ENCODE measurements around the gene NWD2.

NWD2 gene

GRCh38 chr4:37326852-37327251 is 82.3 kb downstream of the NWD2 start:
- H3K27ac ChIP-seq, result no peak overlapping the region
- TF ChIP-seq CTCF (conservative IDR thresholded peaks at IDR 0.05), result no peak

- no peak for TF ChIP-seq CTCF (conservative IDR thresholded peaks at IDR 0.05)
- peak overlapping the region; percentile 65 for H3K27ac ChIP-seq
Observed at GRCh38 chr4:37338972-37339371, 94.4 kb downstream of the NWD2 start.

GRCh38 chr4:37358748-37359147 is 114.2 kb downstream of the NWD2 start:
- H3K27ac ChIP-seq, result no peak overlapping the region
- TF ChIP-seq CTCF (conservative IDR thresholded peaks at IDR 0.05), result no peak

GRCh38 chr4:37359261-37359660 is 114.7 kb downstream of the NWD2 start:
- no peak overlapping the region for H3K27ac ChIP-seq
- no peak for TF ChIP-seq CTCF (conservative IDR thresholded peaks at IDR 0.05)

- no peak for TF ChIP-seq CTCF (conservative IDR thresholded peaks at IDR 0.05)
- H3K27ac ChIP-seq, result no peak overlapping the region
Observed at GRCh38 chr4:37365888-37366287, 121.3 kb downstream of the NWD2 start.

GRCh38 chr4:37367901-37368300 is 123.4 kb downstream of the NWD2 start:
- no peak for TF ChIP-seq CTCF (conservative IDR thresholded peaks at IDR 0.05)
- H3K27ac ChIP-seq, result no peak overlapping the region

- no peak for TF ChIP-seq CTCF (conservative IDR thresholded peaks at IDR 0.05)
- H3K27ac ChIP-seq, result no peak overlapping the region
Observed at GRCh38 chr4:37370052-37370451, 125.5 kb downstream of the NWD2 start.

Measured in VCaP (cell line).